ENCODE results near the gene STUM. TPM values are rescaled to one million over a fixed set of nuclear protein-coding genes. Genes with fewer than 3 reads are reported as not detected.

Gene STUM
- total RNA-seq, 1 donor from 2014 or later, result 0.08 TPM

GRCh38 chr1:226630592-226630991 lies 82.0 kb downstream of the STUM start:
- peaks cover 31% of the 10 kb centered on the region for H3K27me3 Mint-ChIP-seq (ENCODE audit: unreplicated experiment)
- peaks cover 51% of the 10 kb centered on the region for H3K36me3 Mint-ChIP-seq (ENCODE audit: low read depth, unreplicated experiment)
- H3K9me3 Mint-ChIP-seq (ENCODE audit: unreplicated experiment), result no peaks in the 10 kb centered on the region
- no peak for DNase-seq (ENCODE audit: low spot score)
- no peak overlapping the region for H3K27ac Mint-ChIP-seq (ENCODE audit: unreplicated experiment)
- TF ChIP-seq, protein P1, sequence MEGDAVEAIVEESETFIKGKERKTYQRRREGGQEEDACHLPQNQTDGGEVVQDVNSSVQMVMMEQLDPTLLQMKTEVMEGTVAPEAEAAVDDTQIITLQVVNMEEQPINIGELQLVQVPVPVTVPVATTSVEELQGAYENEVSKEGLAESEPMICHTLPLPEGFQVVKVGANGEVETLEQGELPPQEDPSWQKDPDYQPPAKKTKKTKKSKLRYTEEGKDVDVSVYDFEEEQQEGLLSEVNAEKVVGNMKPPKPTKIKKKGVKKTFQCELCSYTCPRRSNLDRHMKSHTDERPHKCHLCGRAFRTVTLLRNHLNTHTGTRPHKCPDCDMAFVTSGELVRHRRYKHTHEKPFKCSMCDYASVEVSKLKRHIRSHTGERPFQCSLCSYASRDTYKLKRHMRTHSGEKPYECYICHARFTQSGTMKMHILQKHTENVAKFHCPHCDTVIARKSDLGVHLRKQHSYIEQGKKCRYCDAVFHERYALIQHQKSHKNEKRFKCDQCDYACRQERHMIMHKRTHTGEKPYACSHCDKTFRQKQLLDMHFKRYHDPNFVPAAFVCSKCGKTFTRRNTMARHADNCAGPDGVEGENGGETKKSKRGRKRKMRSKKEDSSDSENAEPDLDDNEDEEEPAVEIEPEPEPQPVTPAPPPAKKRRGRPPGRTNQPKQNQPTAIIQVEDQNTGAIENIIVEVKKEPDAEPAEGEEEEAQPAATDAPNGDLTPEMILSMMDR (IDR thresholded peaks at IDR 0.05; ENCODE audit: unreplicated experiment), result no peak
- no peak overlapping the region for H3K4me3 Mint-ChIP-seq (ENCODE audit: unreplicated experiment)
- peaks cover 26% of the 10 kb centered on the region for H3K4me1 Mint-ChIP-seq (ENCODE audit: unreplicated experiment)

DNA sequence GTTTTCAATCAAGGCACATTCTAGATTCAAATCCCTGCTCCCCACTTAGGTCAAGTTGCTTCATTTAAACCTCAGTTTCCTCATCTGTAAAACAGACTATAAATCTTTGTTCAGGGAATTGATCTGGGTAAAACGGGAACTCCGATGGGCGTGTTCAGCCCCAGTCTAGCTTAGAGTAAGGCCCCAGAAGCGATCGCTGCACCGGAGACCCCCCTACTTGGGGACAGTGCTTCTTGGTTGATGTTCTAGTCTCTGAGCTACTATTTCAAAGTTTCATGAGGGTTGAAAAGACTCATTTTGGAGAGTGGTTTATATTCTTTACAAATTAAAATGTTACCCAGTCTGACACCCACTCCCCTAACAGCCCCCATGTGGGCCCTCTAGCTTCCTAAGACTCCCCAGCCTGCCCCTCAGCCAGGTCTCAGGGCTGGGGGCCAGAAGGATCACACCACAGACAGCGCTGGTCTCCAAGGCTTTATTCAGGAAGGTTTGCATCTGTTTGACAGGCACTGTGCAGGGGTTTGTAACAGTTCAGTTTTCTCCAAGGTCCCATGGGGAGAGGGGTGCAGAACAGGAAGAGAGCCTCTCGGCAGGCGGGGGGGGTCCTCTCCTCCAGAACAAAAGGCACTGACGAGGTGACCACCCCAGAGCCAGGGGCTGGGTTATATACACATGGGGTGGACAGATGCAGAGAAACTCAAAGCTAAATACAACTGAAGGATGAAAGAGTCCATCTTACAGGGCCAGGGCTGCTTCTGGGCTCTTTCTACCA lies 82.9 kb downstream of the STUM start:
- peak overlapping the region; percentile 75 for H3K27ac Mint-ChIP-seq (ENCODE audit: unreplicated experiment)
- TF ChIP-seq, protein P1 (IDR thresholded peaks at IDR 0.05; ENCODE audit: unreplicated experiment), result no peak
- peaks cover 56% of the 10 kb centered on the region for H3K36me3 Mint-ChIP-seq (ENCODE audit: low read depth, unreplicated experiment)
- H3K27me3 Mint-ChIP-seq (ENCODE audit: unreplicated experiment), result peaks cover 27% of the 10 kb centered on the region
- no peak for DNase-seq (ENCODE audit: low spot score)
- H3K9me3 Mint-ChIP-seq (ENCODE audit: unreplicated experiment), result no peaks in the 10 kb centered on the region
- H3K4me1 Mint-ChIP-seq (ENCODE audit: unreplicated experiment), result peaks cover 29% of the 10 kb centered on the region
- H3K4me3 Mint-ChIP-seq (ENCODE audit: unreplicated experiment), result peak overlapping the region; percentile 65

- Mint-ChIP-seq H3K27ac (ENCODE audit: unreplicated experiment) (no peak overlapping the region), H3K27me3 (ENCODE audit: unreplicated experiment) (peaks cover 29% of the 10 kb centered on the region)
- DNase-seq (ENCODE audit: low spot score), result no peak
Observed at GRCh38 chr1:226632169-226632879, 83.8 kb downstream of the STUM start.

GRCh38 chr1:226632922-226633351 lies 84.4 kb downstream of the STUM start:
- H3K27me3 Mint-ChIP-seq (ENCODE audit: unreplicated experiment), result peaks cover 26% of the 10 kb centered on the region
- peak overlapping the region; percentile 37 for H3K4me3 Mint-ChIP-seq (ENCODE audit: unreplicated experiment)
- peaks cover 33% of the 10 kb centered on the region for H3K4me1 Mint-ChIP-seq (ENCODE audit: unreplicated experiment)
- H3K36me3 Mint-ChIP-seq (ENCODE audit: low read depth, unreplicated experiment), result peaks cover 59% of the 10 kb centered on the region
- DNase-seq (ENCODE audit: low spot score), result no peak
- TF ChIP-seq, protein P1 (IDR thresholded peaks at IDR 0.05; ENCODE audit: unreplicated experiment), result no peak
- H3K9me3 Mint-ChIP-seq (ENCODE audit: unreplicated experiment), result no peaks in the 10 kb centered on the region
- H3K27ac Mint-ChIP-seq (ENCODE audit: unreplicated experiment), result peak overlapping the region; percentile 54

More at GRCh38 chr1:226632169-226632879, 83.8 kb downstream of the STUM start:
- TF ChIP-seq, protein P1 (IDR thresholded peaks at IDR 0.05; ENCODE audit: unreplicated experiment), result no peak
- Mint-ChIP-seq H3K4me3 (ENCODE audit: unreplicated experiment) (peak overlapping the region; percentile 37), H3K4me1 (ENCODE audit: unreplicated experiment) (peaks cover 33% of the 10 kb centered on the region), H3K9me3 (ENCODE audit: unreplicated experiment) (no peaks in the 10 kb centered on the region), H3K36me3 (ENCODE audit: low read depth, unreplicated experiment) (peaks cover 59% of the 10 kb centered on the region)

Measured in endothelial cell (in vitro differentiated cells).